Renal cortex interstitium (tissue), 11 donors: ENCODE measurements around the gene MVK. TPM values are rescaled to one million over a fixed set of nuclear protein-coding genes. Genes with fewer than 3 reads are reported as not detected.
A peak's percentile ranks its signal among the peaks of the same experiment; 100 is the strongest.

ENCODE experiments used
- DNase-seq, 11 donors: peaks; one replicate each; pipeline ENCODE4 v3.0.0-alpha.2; 2013; ENCODE audit warnings: low read depth in 9 of 11, low spot score in 4 of 11; ENCODE audit errors: extremely low read depth in 1 of 11
- polyA plus RNA-seq, 3 donors: library from polyadenylated mRNA; unstranded; fragments of 120-200 nt; gene quantifications; one replicate each; pipeline ENCODE4 v1.2.1, GENCODE V29; 2013; ENCODE audit not compliant: insufficient read length in 3 of 3

MVK gene
- polyA plus RNA-seq, 3 donors: 16.3 to 23.9 (median 19.3) TPM

DNA sequence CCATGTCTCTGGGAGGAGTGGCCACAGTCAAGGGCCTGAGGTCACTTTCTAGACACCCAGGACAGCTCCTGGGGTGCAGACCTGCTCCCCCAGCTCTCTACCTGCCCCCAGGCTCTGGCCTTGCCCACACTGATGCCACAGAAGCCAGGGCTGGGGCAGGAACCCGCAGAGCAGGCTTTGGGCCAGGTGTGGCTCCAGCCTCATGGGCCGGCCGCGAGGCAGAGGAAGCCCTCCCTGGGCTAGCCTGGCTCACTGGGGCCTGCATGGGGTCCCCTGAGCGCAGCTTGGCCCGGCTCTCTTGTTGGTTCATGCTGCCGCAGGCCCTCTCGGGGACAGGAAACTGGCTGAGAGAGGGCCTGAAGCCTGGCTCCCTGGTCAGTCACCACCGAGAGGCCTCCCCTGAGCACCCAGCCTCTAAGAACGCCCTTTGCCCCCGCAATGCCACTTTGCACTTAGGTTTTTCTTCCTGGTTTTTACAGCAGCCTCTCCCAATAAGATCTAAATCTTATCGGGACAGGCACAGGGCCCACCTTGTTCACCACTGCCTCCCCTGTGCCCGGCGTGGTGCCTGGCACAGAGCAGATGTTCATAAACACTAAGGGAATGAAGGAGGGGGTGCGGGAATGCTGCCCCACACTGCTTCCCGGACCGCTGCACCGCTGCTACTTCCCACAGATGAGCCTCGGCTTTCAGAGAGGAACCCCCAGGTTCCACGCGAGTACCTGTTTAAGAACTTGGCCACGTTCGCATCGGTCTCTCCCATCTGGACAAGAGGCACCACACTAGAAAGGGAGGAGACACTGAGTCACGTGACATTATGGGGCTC, 15.0 kb upstream of the MVK start:
- no peak for DNase-seq

DNA sequence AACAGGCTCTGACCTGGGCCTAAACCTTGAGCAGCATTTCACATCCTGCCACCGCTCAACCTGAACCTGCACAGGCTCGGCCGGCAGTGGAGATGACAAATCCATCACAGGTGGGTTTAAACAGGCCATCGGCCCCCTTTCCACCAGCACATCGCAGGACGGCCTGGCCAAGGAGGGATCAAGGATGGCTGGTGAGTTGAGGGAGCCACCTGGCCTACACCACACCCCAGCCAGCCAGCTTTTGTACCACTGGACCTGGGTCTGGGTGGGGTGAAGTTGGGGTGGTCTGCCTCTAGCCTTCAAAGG, 14.4 kb upstream of the MVK start:
- no peak for DNase-seq

DNA sequence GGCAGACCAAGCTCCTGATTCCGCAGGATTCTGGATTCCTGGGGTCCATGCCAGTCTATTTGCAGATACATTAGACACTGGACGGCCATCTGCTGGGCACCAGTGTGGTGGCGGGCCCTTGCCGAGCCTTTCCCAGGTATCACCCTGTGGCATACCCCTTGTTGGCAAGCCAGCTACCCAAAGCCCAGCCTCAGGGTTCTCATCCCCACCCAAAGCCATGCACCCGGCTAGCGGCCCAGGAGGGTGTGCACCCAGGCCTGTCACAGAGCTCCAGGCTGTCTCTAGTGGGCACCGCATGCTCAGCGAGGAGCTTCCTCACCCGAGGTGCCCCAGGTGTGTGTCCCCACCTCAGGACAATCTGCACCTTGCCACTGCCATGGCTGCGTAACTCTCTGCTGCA, 14.0 kb upstream of the MVK start:
- DNase-seq: no peak

DNA sequence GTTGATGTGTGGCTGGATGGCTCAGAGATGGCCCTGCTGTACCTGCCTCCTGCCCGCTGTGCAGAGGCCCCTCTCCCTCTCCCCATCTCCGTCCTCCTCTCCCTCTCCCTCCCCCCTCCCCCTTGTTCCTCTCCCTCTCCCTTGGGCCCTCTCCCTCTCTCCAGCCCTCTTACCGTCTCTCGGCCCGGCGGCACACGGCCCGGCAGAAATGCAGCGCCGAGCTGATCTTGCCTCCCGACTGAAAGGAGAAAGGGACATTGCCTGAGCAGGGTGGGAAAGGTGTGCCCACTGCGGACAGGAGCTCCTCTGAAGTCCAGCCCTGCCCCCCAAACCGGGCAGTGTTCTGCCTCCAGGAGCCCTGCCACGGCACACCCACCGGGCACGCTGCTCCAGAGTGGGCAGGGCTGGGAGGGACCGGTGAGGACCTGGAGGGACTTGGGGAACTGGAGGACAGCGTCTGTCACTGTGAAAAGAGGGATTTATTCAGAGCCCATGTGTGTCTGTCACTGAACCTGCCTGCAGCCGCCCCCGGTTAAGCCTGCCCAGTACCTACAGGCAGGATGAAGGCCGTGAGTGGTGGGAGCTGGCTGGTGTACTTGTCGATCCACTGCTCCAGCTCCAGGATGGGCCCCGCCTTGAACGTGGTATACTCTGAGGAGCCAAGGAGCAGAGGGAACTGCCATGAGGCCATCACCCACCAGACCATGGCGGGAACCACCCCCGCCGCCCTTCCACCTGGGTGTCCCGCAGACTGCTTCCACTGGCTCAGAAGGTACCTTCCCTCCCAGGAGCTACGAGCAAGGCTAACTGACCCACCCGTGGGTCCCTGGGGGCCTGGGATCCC, 12.5 kb upstream of the MVK start:
- DNase-seq: no peak

DNA sequence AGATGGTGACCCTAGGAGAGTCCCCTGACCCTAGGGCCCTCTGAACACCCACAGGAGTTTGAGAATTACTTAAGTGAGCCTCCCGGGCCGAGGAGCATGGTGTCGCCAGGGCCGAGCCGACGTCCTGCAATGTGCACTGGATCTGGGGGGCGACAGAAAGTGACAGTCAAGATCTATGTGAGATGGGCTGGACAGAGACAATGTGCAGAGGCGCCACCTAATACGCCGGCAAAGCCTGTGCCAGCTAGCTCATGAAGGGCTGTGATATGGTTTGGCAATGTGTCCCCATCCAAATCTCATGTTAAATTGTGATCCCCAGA, 11.9 kb upstream of the MVK start:
- DNase-seq: no peak

DNA sequence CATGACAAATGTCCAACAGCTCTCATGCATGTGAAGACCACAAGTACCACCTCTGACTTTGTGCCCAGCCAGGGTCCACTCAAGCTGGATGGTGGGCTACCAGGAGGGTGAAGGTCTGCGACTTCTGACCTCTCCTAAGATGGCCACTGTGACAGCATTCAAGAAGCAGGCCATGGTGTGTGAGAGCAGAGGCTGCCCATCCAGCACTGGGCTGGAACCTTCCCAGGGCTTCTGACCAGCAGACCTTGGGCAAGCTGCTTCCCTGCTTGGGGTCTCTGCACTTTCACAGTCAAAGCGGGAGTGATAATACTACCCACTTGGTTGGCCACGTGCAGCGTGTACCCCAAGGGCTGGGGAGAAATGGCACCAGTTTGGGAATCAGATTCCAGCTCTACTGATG, 10.7 kb upstream of the MVK start:
- DNase-seq: no peak

DNA sequence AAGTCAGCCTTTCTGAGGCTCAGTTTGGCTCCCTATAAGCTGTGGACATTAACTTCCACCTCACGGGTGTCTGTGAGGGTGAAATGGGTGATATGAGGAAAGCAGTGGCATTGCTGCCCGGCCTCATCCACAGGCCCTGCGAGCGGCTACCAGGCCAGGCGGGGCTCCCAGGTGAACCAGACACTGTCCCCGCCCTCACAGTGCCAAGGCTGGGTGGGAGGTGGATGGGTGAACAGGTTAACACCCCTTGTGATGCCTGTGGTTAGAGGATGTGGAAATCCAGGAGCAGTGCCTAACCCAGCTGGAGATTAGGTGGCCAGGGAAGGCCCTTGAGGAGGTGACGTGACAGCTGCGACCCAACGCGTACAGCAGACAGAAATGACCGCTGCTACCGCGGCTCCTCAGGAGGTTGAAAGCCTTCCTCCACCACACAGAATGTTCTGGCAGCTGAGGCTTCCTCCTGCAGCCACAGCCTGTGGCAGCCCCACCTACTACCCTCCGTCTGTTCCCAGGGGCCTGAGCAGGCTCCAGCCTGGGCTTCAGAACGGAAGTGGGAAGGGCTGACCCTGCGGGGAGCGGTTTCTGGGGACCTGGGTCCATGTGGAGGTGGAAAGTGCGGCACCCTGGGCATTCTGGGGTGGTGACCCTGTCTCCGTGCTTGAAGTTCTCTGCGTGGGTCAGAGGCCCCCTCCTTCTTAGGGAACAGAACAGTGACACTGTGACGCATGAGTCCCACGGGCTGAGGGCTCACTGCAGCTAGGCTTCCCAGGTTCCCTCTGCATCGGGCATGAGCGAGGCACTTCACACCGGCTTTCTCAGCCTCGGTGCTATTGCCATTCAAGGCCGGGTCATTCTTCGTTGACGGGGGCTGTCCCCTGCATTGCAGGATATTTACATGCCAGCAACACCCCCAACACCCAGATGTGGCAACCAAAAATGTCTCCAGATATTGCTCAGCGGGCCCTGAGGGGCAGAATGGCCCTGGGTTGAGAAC, 10.0 kb upstream of the MVK start:
- DNase-seq: no peak

DNA sequence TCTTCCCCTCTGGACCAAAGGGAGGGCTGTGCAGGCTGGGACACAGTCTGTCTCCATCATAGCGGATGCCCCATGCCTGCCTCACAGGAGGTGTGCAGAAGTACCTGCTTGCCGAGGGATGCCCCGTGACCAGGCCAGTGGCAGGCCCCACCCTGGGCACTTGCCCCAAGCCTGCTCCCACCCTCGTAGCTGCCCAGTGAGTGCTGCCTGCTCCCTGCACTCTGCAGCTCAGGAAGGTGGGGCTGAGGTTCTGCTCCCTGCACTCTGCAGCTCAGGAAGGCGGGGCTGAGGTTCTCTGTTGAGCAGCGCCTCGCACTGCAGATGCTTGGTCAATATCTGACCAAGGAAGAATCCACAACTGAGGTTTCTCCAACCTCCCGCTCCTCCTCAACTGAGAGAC, 7.2 kb upstream of the MVK start:
- DNase-seq: no peak

DNA sequence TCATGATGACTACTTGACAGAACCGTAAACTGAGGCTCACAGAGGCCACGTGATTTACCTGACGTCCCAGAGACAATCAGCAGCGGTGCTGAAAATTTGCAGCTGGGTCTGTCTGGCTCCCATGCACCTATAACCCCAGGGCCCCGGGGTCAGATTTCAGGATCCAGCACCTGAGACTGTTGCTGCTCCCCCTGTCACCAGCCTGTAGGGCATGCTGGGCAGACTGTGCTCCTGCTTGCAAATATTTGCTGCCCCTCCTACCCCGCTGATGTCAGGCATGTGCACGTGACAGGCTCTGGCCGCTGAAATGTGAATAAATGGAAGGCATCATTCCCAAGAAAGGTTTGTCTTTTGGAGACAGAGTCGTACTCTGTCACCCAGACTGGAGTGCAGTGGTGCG, 6.3 kb upstream of the MVK start:
- DNase-seq: no peak

DNA sequence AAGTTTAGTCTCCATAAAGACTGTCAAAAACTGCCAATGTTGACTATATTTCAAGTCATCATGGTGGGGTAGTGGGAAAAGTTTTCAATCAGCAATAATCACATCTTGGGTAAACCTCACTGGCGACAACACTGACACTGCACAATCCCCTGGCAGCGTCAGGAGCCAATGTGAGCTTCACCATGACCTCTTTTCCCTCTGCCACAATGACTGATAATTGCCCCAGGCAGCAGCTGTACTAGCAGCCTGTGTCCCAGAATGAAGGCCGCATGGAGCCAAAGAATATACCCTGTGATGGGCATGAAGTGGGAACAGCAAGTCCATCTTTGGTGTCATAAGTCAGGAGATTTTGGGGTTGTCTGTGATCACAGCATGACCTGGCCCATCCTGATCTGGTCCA, 5.6 kb upstream of the MVK start:
- no peak for DNase-seq

DNA sequence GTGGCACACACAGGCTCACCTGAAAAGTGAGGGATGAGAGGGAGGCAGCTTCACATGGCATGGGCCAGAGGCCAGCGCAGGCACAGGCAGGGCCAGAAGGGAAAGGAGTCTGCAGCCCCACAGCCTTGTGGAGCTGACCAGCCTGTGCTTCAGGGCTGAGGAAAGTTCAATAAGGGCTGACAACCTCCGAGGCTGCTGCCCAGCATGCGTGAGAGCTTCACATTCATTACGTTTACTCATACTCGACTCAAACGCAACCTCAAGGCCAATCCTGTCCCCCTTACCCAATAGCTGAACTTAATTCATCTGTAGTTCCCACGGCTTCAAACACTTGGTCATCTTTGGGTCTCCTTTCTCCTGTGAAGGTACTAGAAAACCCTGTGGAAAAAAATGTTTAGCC, 5.1 kb upstream of the MVK start:
- no peak for DNase-seq

DNA sequence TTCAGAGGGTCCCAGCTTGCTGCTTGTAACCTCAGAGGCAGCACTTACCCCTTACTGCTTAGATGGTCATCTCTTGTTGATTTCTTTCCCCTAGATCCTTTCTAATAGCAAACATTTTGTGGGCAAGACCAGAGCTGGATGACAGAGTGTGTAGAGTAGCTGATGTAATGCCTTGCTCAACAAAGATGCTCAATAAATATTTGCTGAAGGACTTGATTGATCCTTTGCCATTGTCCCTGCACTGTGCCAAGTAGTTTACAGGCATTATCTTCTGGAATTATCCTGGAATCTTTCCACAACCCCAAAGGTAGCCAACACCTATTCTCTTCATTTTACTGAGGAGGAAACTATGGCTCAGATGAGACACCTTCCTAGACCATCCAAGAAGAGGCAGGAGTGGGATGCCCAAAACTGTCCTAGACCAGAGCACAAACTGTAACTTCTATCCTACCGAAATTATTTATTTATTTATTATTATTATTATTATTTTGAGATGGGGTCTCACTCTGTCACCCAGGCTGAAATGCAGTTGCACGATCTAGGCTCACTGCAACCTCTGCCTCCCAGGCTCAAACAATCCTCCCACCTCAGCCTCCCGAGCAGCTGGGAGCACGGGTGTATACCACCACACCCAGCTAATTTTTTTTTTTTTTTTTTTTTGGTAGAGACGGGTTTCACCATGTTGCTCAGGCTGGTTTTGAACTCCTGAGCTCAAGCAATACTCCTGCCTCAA, 1.7 kb upstream of the MVK start:
- DNase-seq: no peak

DNA sequence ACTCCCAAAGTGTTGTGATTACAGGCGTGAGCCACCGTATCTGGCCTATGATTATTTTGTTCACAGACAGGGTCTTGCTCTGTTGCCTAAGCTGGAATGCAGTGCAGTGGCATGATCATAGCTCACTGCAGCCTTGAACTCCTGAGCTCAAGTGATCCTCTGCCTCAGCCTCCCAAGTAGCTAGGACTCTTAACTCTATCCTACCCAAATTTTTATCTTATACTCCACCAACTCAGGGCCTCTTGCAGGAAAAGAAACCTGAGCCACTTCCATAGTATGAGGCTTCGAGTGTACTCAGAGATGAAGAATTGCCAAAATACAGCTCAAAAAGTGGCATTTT, 1.1 kb upstream of the MVK start:
- DNase-seq: no peak

DNA sequence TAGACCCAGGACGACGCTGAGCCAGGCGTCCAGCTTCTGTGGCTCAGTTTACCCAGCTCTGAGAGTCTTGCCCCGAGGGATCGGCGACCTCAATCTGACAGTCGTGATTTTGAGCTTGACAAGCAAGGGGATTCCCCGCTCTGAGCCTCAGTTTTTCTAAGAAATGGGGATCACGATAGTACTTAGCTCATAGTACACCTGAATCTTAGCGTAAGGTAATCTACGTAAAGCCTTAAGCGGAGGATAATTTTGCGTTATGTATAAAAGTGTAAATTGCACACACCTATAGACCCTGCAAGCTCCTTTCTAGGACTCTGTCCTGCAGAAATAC, 285 bp downstream of the MVK start:
- no peak for DNase-seq

DNA sequence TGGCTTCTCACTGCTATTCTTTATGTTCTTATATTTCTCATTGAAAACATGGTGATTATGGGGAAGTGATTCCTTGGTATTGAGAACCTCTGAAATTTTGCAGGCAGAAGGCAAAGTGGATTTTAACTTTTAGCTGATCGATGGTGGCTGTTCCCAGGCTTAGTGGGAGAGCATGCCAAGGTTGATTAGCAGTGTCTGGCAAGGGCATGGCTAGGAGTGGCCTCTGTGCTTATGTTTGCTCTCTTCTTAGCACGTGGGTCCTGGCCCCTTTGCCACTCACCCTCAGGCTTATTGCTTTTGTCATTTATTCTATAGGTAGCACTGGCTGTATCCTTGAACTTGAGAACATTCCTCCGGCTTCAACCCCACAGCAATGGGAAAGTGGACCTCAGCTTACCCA, 2.1 kb downstream of the MVK start:
- DNase-seq: no peak

DNA sequence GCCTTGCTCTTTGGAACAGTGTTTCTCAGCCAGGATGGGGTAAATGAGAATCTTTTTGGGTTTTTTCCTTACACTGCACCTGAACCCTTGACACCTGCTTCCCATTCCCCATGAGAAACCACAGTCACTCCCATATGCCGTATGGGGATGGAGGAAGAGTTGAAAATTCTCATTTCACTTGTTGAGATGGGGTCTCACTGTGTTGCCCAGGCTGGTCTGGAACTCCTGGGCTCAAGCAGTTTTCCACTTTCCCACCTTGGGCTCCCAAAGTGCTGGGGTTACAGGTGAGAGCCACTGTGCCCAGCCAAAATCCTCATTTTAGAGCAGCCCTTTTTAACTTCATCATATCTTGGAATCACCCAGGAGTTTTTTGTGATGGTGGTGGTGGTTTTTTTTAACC, 3.7 kb downstream of the MVK start:
- no peak for DNase-seq

DNA sequence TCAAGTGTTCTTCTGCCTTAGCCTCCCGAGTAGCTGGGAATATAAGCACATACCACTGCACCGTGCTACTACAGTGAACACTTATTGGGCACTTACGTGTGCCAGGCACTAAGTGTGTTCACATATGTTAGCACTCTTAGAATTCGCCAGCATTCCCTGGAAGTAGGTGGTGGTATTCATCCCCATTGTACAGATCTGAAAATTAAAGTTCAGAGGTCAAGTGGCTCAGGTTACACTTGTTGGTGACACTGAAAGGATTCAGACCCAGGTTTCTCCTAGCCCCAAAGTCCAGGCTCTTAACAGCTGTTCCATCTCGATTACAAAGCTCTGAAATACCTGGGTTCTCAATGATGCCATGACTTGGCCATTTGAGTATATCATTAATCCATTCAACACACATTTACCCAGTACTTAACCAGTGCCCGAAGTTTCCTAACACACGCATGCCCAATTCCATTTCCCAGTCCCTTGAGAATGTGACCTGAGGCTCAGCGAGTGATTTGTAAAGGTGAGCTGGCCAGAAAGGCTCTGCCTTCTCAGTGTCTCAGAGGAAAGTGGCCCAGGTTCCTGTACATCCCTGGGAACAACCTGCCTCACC, 4.8 kb downstream of the MVK start:
- peak in 3 of 11 donors; percentile 26 to 60 (median 31) for DNase-seq

DNA sequence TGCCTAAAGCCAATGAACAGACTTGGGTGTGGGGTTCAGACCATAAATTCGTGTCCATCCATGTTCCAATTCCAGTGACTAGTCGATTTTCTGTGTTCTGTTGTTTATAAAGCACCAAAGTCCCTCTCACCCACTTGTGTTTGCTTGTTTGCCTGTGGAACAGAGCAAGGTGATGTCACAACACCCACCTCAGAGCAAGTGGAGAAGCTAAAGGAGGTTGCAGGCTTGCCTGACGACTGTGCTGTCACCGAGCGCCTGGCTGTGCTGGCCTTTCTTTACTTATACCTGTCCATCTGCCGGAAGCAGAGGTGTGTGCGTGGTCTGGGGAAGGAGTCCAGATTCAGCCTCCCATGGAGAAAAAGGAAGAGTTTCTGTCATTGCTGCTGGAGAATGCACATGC, 6.0 kb downstream of the MVK start:
- no peak for DNase-seq

DNA sequence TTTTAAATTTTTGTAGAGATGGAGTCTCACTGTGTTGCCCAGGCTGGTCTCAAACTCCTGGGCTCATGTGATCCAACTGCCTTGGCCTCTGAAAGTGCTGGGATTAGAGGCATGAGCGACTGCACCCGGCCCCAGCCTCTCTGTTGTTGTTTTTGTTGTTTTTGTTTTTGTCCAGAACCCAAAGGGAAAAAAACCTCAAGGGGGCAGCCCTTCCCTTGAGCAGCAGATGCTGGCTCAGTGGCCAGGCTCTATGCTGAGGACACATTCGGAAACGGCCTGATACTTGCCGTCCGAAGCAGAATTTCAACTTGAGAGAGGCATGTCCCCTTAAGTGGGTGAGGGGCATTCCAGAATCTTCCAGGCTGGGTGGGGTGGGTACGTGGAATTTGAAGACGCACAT, 6.7 kb downstream of the MVK start:
- DNase-seq: no peak
